ENCODE data around the gene IFNLR1. TPM values are rescaled to one million over a fixed set of nuclear protein-coding genes. Genes with fewer than 3 reads are reported as not detected.

Gene IFNLR1
- total RNA-seq: under 0.01 TPM in 2 replicates

GRCh38 chr1:24186993-24187790 is at the start of gene IFNLR1:
IFNLR1 (minus strand) TSS chr1:24187289; CDS start chr1:24187248, 41 bp downstream.

GRCh38 chr1:24142546-24143534 is 44.2 kb downstream of the IFNLR1 start, which contains the start of gene IL22RA1:
IL22RA1 (minus strand) TSS chr1:24143140; CDS start chr1:24143082, 58 bp downstream.

DNA sequence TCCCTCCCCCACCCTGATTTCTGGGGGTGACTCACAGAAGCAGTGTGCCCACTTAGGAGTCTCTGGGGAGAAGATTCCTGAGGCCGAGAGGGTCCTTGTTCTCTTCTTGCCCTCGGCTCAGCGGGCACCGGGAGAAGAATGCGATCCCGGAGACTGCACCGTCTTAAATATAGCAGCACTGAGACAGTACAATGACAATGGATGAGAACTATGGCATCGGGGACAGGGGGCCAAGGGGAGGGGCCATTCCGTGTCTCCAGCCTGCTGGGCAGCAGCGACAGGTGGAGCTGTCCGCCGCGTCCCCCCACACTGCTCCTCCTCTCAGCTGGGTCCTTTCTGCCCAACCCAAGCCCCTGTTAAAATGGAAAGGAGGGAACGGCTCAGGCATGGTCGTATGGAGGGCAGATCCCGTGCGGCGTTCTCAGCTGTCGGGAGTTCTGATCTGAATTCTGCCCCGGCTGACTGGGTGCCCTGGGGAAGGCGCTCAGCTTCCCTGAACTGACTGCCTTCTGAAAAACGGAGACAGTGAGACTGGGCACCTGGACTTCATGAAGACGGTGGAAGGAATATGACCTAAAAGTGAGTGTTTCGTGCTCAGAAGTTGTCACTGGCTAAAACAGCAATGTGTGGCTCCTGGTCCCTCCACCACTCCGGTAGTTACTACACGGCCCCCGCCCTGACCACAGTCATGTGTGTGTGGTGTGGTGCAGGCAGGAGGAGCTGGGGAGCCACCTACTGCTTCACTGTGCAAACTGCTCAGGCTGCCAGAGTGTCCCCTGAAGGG is 74.9 kb downstream of the IFNLR1 start, which contains the start of gene MYOM3:
TSS of gene MYOM3 (minus strand) at position 140 of the 784 bp plus-strand sequence. CDS start 3,499 bp downstream, outside the sequence.

Other genes starting within 250 kb of the IFNLR1 start
- 118 and 162 TPM in 2 replicates for gene PNRC2, start 227.5 kb downstream of the IFNLR1 start, total RNA-seq
- gene SRSF10, start 207.0 kb downstream of the IFNLR1 start, total RNA-seq: 77.8 and 109 TPM in 2 replicates
- under 0.01 TPM in 2 replicates for gene MYOM3, start 75.2 kb downstream of the IFNLR1 start, total RNA-seq
- not detected in 2 replicates for gene IL22RA1, start 44.1 kb downstream of the IFNLR1 start, total RNA-seq
- under 0.01 and 0.38 TPM in 2 replicates for gene GRHL3, start 132.1 kb upstream of the IFNLR1 start, total RNA-seq
- gene STPG1, start 226.5 kb upstream of the IFNLR1 start, total RNA-seq: 3.8 and 5.1 TPM in 2 replicates
- 59.4 and 66.8 TPM in 2 replicates for gene NIPAL3, start 228.5 kb upstream of the IFNLR1 start, total RNA-seq

All from regular cardiac myocyte (primary cell).